Endothelial cell of umbilical vein (primary cell): Measurements from ENCODE around the gene HBP1. TPM values are rescaled to one million over a fixed set of nuclear protein-coding genes. Genes with fewer than 3 reads are reported as not detected.

Experiments used
- BruUV-seq: library from RNA; stranded (reverse); fragments of 400-500 nt; replicated peaks from 2 replicates; lab custom pipeline; 2021; lab: Mats Ljungman, UMichigan
- CTCF ChIA-PET: fragments of 300-600, 350-600 bp; sonication (Branson Sonifier 250); formaldehyde crosslinking; loops from one replicate; lab custom pipeline; 2021; ENCODE audit warnings: antibody characterized with exemption, inconsistent platforms; lab: Charles Lee
- POLR2A ChIA-PET: fragments of 300-600, 350-600 bp; sonication (Branson Sonifier 250); formaldehyde crosslinking; loops from one replicate; lab custom pipeline; 2021; ENCODE audit warnings: antibody characterized with exemption, inconsistent platforms; lab: Charles Lee
- DNase-seq: peaks from one replicate; pipeline ENCODE4 v3.0.0-alpha.2; 2011; ENCODE audit warnings: low read depth, low spot score
- FAIRE-seq: peaks from 2 replicates; lab custom pipeline; 2011; peaks lifted over from hg19 to GRCh38; lab: Jason Lieb, UNC
- H2AFZ ChIP-seq: 2 replicates; pipeline ENCODE4 v1.6.0; 2012; ENCODE audit warnings: low read depth, low read length, control low read depth, inconsistent platforms
- H3K27ac ChIP-seq: 2 replicates; pipeline ENCODE4 v1.5.1; 2011; ENCODE audit warnings: low read depth, mild to moderate bottlenecking, control low read depth, low read length, moderate library complexity; ENCODE audit not compliant: insufficient read depth
- H3K27me3 ChIP-seq, 2 experiments: 2 replicates each; pipeline versions ENCODE4 v1.6.0 to v1.6.1; 2011; ENCODE audit warnings: low read length in 2 of 2, mixed read lengths in 1 of 2; ENCODE audit not compliant: control insufficient read depth in 2 of 2, insufficient read depth in 2 of 2
- H3K36me3 ChIP-seq, 2 experiments: 2 replicates in 1 of 2; 3 replicates in 1 of 2; pipeline ENCODE4 v1.5.1; 2011; ENCODE audit warnings: low read length in 2 of 2, mild to moderate bottlenecking in 1 of 2, moderate library complexity in 1 of 2; ENCODE audit not compliant: control insufficient read depth in 2 of 2, insufficient read depth in 2 of 2; ENCODE audit errors: extremely low read depth in 1 of 2
- H3K4me1 ChIP-seq: 3 replicates; pipeline ENCODE4 v1.5.1; 2011; ENCODE audit warnings: mild to moderate bottlenecking, low read length; ENCODE audit not compliant: control insufficient read depth, insufficient read depth; ENCODE audit errors: extremely low read depth
- H3K4me2 ChIP-seq: 2 replicates; pipeline ENCODE4 v1.6.1; 2011; ENCODE audit warnings: low read length, control low read depth, mixed read lengths; ENCODE audit not compliant: insufficient read depth
- H3K4me3 ChIP-seq, 3 experiments: fragments of 200-600 bp in 1 of 3; sonication (generic), shearing (Covaris generic) in 1 of 3; replicated peaks in 1 of 3; 2 replicates each; pipeline ENCODE4 v1.5.1; 2011 to 2016; ENCODE audit warnings: control low read depth in 3 of 3, low read length in 3 of 3, mild to moderate bottlenecking in 2 of 3, inconsistent platforms in 1 of 3, low read depth in 1 of 3, moderate library complexity in 1 of 3; ENCODE audit not compliant: insufficient read depth in 1 of 3
- H3K79me2 ChIP-seq: 2 replicates; pipeline ENCODE4 v1.6.0; 2012; ENCODE audit warnings: low read length, inconsistent platforms; ENCODE audit not compliant: control insufficient read depth, insufficient read depth
- H3K9ac ChIP-seq: replicated peaks from 2 replicates; pipeline ENCODE3; 2011; ENCODE audit warnings: low read length, control low read depth; ENCODE audit not compliant: insufficient read depth; ENCODE audit errors: extremely low read depth
- H3K9me1 ChIP-seq: replicated peaks from 3 replicates; pipeline ENCODE4 v1.6.0; 2011; ENCODE audit warnings: mild to moderate bottlenecking, low read length; ENCODE audit not compliant: control insufficient read depth, insufficient read depth; ENCODE audit errors: extremely low read depth
- H3K9me3 ChIP-seq: replicated peaks from 2 replicates; pipeline ENCODE4 v1.5.1; 2012; ENCODE audit warnings: low read length, inconsistent platforms; ENCODE audit not compliant: control insufficient read depth, insufficient read depth
- H4K20me1 ChIP-seq: replicated peaks from 2 replicates; pipeline ENCODE3; 2011; ENCODE audit warnings: mild to moderate bottlenecking, low read length; ENCODE audit not compliant: control insufficient read depth, insufficient read depth; ENCODE audit errors: extremely low read depth
- EZH2 ChIP-seq: IDR thresholded peaks from 2 replicates; pipeline ENCODE4 v1.6.1; 2012; ENCODE audit warnings: borderline replicate concordance, low read depth, mild to moderate bottlenecking, moderate library complexity, low read length, inconsistent platforms; ENCODE audit not compliant: severe bottlenecking
- FOS ChIP-seq: IDR thresholded peaks from 2 replicates; pipeline ENCODE4 v1.6.1; 2011; ENCODE audit warnings: mild to moderate bottlenecking, low read length, moderate library complexity, borderline replicate concordance; ENCODE audit not compliant: insufficient read depth
- GATA2 ChIP-seq: IDR thresholded peaks from 2 replicates; pipeline ENCODE4 v1.7.0; 2011; ENCODE audit warnings: low read depth, mild to moderate bottlenecking, moderate library complexity, mixed read lengths, low read length; ENCODE audit not compliant: insufficient read length, insufficient read depth
- JUN ChIP-seq: IDR thresholded peaks from 2 replicates; pipeline ENCODE4 v1.6.1; 2011; ENCODE audit warnings: borderline replicate concordance, low read depth; ENCODE audit not compliant: insufficient read length, insufficient read depth
- MYC ChIP-seq: IDR thresholded peaks from one replicate; pipeline ENCODE4 v1.6.1; 2011; ENCODE audit warnings: mild to moderate bottlenecking, low read depth, low read length
- POLR2A ChIP-seq: IDR thresholded peaks from 2 replicates; pipeline ENCODE4 v1.6.1; 2012; ENCODE audit warnings: low read depth, mild to moderate bottlenecking, control low read depth, low read length
- POLR2AphosphoS5 ChIP-seq: IDR thresholded peaks from 2 replicates; pipeline ENCODE4 v1.6.1; 2012; ENCODE audit warnings: low read depth, mild to moderate bottlenecking, control low read depth, low read length, moderate library complexity; ENCODE audit not compliant: insufficient read depth
- dilution Hi-C: fragments of 300-500 bp; cut with MboI; formaldehyde crosslinking; loops from one replicate; pipeline ENCODE4 v1.15.0; 2019; ENCODE audit warnings: low sequenced_read_pairs; ENCODE audit not compliant: extremely low pct_ligation_motif_present
- intact Hi-C: fragments of 100-400 bp; cut with micrococcal nuclease; formaldehyde crosslinking; loops from one replicate; pipeline ENCODE4 v1.10.0; 2022
- polyA plus RNA-seq, 4 experiments: library from polyadenylated mRNA; depleted of rRNA in 3 of 4; stranded (reverse) in 3 of 4; unstranded in 1 of 4; fragments of >200 nt; gene quantifications; 2 replicates each; pipeline versions ENCODE4 v1.2.1 to v1.2.3, GENCODE V29; 2011 to 2012; ENCODE audit warnings: missing spikeins in 1 of 4
- total RNA-seq: library from RNA; stranded (reverse); gene quantifications from 2 replicates; pipeline ENCODE4 v1.2.3, GENCODE V29; 2021
- TF ChIP-seq, protein P1 (sequence below), 2 donors: IDR thresholded peaks; 1 replicate in 1 of 2; 2 replicates in 1 of 2; pipeline ENCODE4 v1.5.1; 2011; ENCODE audit warnings: low read length in 2 of 2, mild to moderate bottlenecking in 2 of 2, moderate library complexity in 2 of 2, control low read depth in 1 of 2, inconsistent platforms in 1 of 2, low read depth in 1 of 2; ENCODE audit not compliant: insufficient read depth in 1 of 2; ENCODE audit errors: extremely low read depth in 1 of 2
- TF ChIP-seq, protein P2 (sequence below): IDR thresholded peaks from 2 replicates; pipeline ENCODE4 v1.6.1; 2011; ENCODE audit not compliant: insufficient read depth, insufficient read length

HBP1 gene
- total and polyA plus RNA-seq, 2 donors (not counting 3 experiments of a cell fraction or from before 2014, with no cell fraction given), result 49.6 to 63.4 TPM

DNA sequence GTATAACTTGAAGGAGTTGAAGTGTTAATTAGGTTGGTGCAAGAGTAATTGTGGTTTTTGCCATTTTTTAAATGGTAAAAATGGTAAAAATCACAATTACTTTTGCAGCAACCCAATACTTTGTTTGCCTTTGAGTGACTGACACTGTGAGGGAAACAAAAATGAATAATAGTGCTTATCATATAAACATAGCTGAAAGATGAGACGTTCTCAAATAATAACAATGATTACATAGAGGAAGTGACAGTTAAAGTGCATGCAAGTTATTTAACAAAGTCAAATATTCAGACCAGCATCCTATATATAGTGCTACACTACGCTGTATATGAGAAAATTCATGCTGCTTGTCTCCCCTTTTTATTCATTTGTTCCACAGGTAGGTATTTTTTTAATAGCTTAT lies 4.7 kb upstream of the HBP1 start:
- no TSS peak for BruUV-seq
- no peaks in the 10 kb centered on the region for H3K79me2 ChIP-seq
- TF ChIP-seq MYC (no peak), FOS (peak; percentile 40), JUN (peak; percentile 71)
- no peaks in the 10 kb centered on the region for H3K9me1 ChIP-seq
- FAIRE-seq, result no peak
- H3K4me1 ChIP-seq, result peaks cover 39% of the 10 kb centered on the region
- H4K20me1 ChIP-seq, result no peaks in the 10 kb centered on the region
- no peaks in the 10 kb centered on the region for H3K27me3 ChIP-seq
- dilution Hi-C loops, result no loop called here
- H2AFZ ChIP-seq, result no peak overlapping the region
- H3K4me3 ChIP-seq, result no peak overlapping the region
- POLR2A ChIA-PET, result no interaction called here
- CTCF ChIA-PET, result interaction anchor here (0.7 to 3.1 kb wide), 5 partner anchors 12 to 427 kb away, joined by 3 to 17 read pairs (median 10); no protein-coding TSS in a partner anchor
- peak; percentile 61 for DNase-seq
- peak overlapping the region; percentile 41 for H3K27ac ChIP-seq
- H3K9ac ChIP-seq, result no peak overlapping the region
- no peaks in the 10 kb centered on the region for H3K9me3 ChIP-seq
- no peaks in the 10 kb centered on the region for H3K36me3 ChIP-seq
- intact Hi-C loops, result loop anchor here (10.0 kb wide), 1 partner anchor 629 kb away; no protein-coding TSS in a partner anchor
- peak overlapping the region; percentile 28 for H3K4me2 ChIP-seq

- ChIA-PET POLR2A (no interaction called here), CTCF (interaction anchor here (0.8 to 3.1 kb wide), 7 partner anchors 13 to 988 kb away, joined by 3 to 17 read pairs (median 6); no protein-coding TSS in a partner anchor)
- Histone ChIP-seq H3K4me1 (peaks cover 41% of the 10 kb centered on the region), H4K20me1 (no peaks in the 10 kb centered on the region), H3K27ac (peak overlapping the region; percentile 5), H3K9me3 (no peaks in the 10 kb centered on the region), H3K79me2 (peaks cover 6% of the 10 kb centered on the region), H3K9ac (no peak overlapping the region), H3K4me2 (no peak overlapping the region), H3K36me3 (no peaks in the 10 kb centered on the region), H2AFZ (peak overlapping the region; percentile 7), H3K4me3 (no peak overlapping the region), H3K9me1 (no peaks in the 10 kb centered on the region), H3K27me3 (no peaks in the 10 kb centered on the region)
- no TSS peak for BruUV-seq
- dilution Hi-C loops, result no loop called here
- no peak for TF ChIP-seq MYC
- TF ChIP-seq EZH2, result no peak
- TF ChIP-seq JUN, result peak; percentile 25
- no peak for TF ChIP-seq GATA2
- TF ChIP-seq, protein P1, sequence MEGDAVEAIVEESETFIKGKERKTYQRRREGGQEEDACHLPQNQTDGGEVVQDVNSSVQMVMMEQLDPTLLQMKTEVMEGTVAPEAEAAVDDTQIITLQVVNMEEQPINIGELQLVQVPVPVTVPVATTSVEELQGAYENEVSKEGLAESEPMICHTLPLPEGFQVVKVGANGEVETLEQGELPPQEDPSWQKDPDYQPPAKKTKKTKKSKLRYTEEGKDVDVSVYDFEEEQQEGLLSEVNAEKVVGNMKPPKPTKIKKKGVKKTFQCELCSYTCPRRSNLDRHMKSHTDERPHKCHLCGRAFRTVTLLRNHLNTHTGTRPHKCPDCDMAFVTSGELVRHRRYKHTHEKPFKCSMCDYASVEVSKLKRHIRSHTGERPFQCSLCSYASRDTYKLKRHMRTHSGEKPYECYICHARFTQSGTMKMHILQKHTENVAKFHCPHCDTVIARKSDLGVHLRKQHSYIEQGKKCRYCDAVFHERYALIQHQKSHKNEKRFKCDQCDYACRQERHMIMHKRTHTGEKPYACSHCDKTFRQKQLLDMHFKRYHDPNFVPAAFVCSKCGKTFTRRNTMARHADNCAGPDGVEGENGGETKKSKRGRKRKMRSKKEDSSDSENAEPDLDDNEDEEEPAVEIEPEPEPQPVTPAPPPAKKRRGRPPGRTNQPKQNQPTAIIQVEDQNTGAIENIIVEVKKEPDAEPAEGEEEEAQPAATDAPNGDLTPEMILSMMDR (IDR thresholded peaks at IDR 0.05; ENCODE audit: extremely low read depth in 1 of 2, insufficient read depth in 1 of 2, low read depth in 1 of 2, low read length in 2 of 2), result no peak
- no peak for TF ChIP-seq POLR2AphosphoS5
- TF ChIP-seq, protein P2, sequence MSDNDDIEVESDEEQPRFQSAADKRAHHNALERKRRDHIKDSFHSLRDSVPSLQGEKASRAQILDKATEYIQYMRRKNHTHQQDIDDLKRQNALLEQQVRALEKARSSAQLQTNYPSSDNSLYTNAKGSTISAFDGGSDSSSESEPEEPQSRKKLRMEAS, result no peak
- no peak for TF ChIP-seq POLR2A
- peak; percentile 50 for TF ChIP-seq FOS
- intact Hi-C loops, result loop anchor here (5.0 to 10.0 kb wide), 2 partner anchors 218 to 631 kb away; no protein-coding TSS in a partner anchor
- DNase-seq (no peak), FAIRE-seq (no peak)
Observed at GRCh38 chr7:107165341-107165740, 3.5 kb upstream of the HBP1 start.
